Measurements from ENCODE around the gene POLG. TPM values are rescaled to one million over a fixed set of nuclear protein-coding genes. Genes with fewer than 3 reads are reported as not detected.

POLG gene
- total RNA-seq, 1 donor from 2014 or later: 56.6 TPM

DNA sequence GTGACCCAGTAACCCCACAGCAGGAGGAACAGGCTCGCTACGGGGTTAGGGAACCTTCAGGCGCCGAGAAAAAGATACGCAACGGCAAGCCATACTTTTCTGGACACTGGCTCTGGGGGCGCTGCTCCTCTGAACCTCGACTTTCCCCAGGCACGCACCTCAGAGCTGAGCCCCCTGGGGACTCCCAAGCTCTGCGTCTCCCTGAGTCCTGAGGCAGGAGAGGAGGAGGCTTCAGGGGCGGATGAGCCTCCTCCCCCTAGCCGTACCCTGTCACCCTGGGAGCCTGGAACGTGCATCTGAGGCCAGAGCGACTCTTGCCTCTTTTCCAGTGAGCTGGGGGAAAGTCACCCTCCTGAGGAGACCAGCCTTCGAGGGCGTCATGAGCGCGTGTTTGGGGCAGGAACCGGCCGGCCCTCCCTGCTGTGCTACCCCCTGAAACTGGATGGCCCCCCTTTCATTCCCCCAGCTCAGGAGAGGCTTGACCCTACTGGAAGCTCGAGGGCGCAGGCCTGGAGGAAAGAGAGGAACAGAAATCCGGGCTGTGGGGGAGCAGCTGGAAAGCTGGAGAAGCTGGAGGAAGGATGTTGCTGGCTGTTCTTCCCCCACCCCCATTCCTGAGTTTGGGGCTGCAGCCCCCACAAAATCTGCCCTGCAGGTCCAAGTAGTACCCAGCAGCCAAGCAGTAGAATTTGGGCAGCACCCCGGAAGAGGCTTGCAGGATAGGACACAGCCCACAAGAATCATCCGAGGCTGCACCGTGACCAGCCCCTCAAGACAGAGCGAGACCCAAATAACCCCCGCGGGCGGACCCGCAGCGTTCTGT, 25.1 kb upstream of the POLG start:
- no peak for TF ChIP-seq CTCF (IDR thresholded peaks at IDR 0.05)
- intact Hi-C loops (cut with DNase I): loop anchor here (5.0 kb wide), 1 partner anchor 68 kb away; no protein-coding TSS in a partner anchor
- H3K4me1 ChIP-seq: peaks cover 10% of the 10 kb centered on the region
- DNase-seq (no peak), ATAC-seq (no peak)
- no peaks in the 10 kb centered on the region for H3K9me3 ChIP-seq
- H3K36me3 ChIP-seq: no peaks in the 10 kb centered on the region
- peaks cover 94% of the 10 kb centered on the region for H3K27me3 ChIP-seq
- no peak overlapping the region for H3K27ac ChIP-seq
- H3K4me3 ChIP-seq: no peak overlapping the region

- ATAC-seq: peak; percentile 95
- Histone ChIP-seq H3K9me3 (no peaks in the 10 kb centered on the region), H3K4me3 (peak overlapping the region; percentile 45), H3K36me3 (no peaks in the 10 kb centered on the region), H3K27ac (no peak overlapping the region), H3K4me1 (peaks cover 7% of the 10 kb centered on the region), H3K27me3 (peaks cover 92% of the 10 kb centered on the region)
- peak; percentile 90 for DNase-seq
- intact Hi-C loops (cut with DNase I): loop anchor here (5.0 kb wide), 1 partner anchor 68 kb away; no protein-coding TSS in a partner anchor
- TF ChIP-seq CTCF (IDR thresholded peaks at IDR 0.05): peak; percentile 97
Observed at GRCh38 chr15:89358755-89359439, 24.3 kb upstream of the POLG start.

DNA sequence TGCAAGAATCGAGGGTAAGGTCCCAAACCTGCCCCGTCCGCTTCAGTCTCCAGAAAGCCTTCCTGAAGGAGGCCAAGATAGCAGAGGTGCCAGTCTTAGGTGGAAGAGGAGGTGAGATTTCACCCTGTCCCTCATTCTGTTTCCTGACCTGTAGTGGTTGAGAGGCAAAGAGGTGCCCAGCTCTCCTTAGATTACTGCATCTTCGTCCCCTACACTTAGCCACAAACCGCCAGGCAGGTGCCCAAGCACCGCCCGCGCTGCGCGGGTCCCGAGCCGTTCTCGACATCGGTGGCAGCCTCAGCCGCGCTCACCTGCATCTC, 23.8 kb upstream of the POLG start:
- intact Hi-C loops (cut with DNase I): loop anchor here (5.0 kb wide), 1 partner anchor 69 kb away; no protein-coding TSS in a partner anchor
- TF ChIP-seq CTCF (IDR thresholded peaks at IDR 0.05): no peak
- H3K4me3 ChIP-seq: peak overlapping the region; percentile 45
- DNase-seq (no peak), ATAC-seq (no peak)
- H3K27ac ChIP-seq: no peak overlapping the region
- peaks cover 7% of the 10 kb centered on the region for H3K4me1 ChIP-seq
- H3K9me3 ChIP-seq: no peaks in the 10 kb centered on the region
- H3K27me3 ChIP-seq: peaks cover 88% of the 10 kb centered on the region
- H3K36me3 ChIP-seq: no peaks in the 10 kb centered on the region

DNA sequence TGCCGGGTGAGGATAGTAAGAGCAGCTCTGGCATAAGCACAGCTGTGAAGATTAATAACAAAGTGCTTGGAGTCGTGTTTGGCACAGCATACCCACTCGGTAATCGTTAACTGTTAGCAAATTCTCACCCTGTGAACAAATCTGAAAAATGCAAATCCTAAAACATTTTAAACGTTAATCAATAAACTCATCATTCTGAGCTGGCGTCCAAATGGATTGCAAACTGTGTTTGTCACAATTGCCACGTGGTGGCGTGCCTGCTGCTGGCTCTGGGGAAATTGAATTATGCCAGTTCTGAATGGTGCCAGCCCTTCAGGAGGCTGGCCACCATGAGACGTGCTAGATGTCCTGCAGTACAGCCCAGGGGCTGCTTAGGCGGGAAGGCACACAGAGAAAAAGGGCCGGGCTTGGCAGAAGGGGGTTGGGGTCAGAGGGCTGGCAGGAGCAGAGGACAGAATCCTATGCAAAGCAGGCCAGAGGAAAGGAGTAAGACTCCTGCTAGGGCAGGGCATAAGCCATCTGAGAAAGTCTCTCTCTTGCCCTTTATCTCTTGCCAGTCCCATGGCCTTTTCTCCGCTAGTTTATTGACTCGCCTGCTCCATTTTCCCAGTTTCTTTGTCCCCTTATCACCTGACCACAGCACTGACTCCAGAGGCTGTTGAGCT, 22.1 kb upstream of the POLG start:
- H3K27me3 ChIP-seq: peaks cover 76% of the 10 kb centered on the region
- H3K36me3 ChIP-seq: no peaks in the 10 kb centered on the region
- no peaks in the 10 kb centered on the region for H3K9me3 ChIP-seq
- peaks cover 7% of the 10 kb centered on the region for H3K4me1 ChIP-seq
- no peak overlapping the region for H3K27ac ChIP-seq
- H3K4me3 ChIP-seq: no peak overlapping the region
- intact Hi-C loops (cut with DNase I): loop anchor here (5.0 kb wide), 1 partner anchor 71 kb away; no protein-coding TSS in a partner anchor
- TF ChIP-seq CTCF (IDR thresholded peaks at IDR 0.05): peak; percentile 38
- DNase-seq (no peak), ATAC-seq (no peak)

DNA sequence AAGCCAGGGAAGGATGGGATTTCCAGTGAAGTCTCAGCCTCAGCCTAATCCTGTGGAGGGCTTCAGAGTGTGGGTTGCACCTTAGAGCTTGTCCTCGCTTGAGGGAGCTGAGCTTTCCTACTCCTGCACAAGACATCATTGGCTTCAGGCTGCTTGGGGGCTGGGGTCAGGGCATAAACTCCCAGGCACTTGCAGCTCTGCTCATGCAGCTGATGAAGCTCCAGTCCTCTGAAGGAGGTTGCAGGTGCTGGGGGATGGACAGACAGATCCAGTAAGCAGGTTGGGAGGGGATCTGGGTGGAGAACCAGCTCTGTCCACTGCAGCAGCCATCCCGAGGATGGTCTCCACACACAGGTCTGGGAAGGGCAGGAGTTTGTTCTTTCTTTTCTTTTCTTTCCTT, 19.4 kb upstream of the POLG start:
- TF ChIP-seq CTCF (IDR thresholded peaks at IDR 0.05): no peak
- Histone ChIP-seq H3K27ac (no peak overlapping the region), H3K4me1 (peaks cover 2% of the 10 kb centered on the region), H3K36me3 (no peaks in the 10 kb centered on the region), H3K4me3 (no peak overlapping the region), H3K9me3 (no peaks in the 10 kb centered on the region), H3K27me3 (peaks cover 50% of the 10 kb centered on the region)
- DNase-seq (no peak), ATAC-seq (no peak)
- intact Hi-C loops (cut with DNase I): no loop called here

Data from upper lobe of right lung (tissue), 1 donor.